GM06990 (cell line): ENCODE results near the gene OPRD1.
"Not testable (repeated sequence)": the region's sequence is repeated elsewhere in the genome, so short reads cannot be mapped to it uniquely, and the experiment has no call there.

Source experiments
- DNase-seq: peaks from one replicate; pipeline ENCODE4 v3.0.0-alpha.2; 2011; ENCODE audit not compliant: insufficient read length; ENCODE audit errors: extremely low read depth
- H3K27me3 ChIP-seq: replicated peaks from 2 replicates; pipeline ENCODE4 v1.6.0; 2011; ENCODE audit warnings: low read length; ENCODE audit not compliant: control insufficient read depth, insufficient read depth
- H3K36me3 ChIP-seq: 2 replicates; pipeline ENCODE4 v1.5.1; 2011; ENCODE audit warnings: low read length; ENCODE audit not compliant: control insufficient read depth, insufficient read depth
- H3K4me3 ChIP-seq: replicated peaks from 2 replicates; pipeline ENCODE4 v1.5.1; 2011; ENCODE audit warnings: low read depth, mild to moderate bottlenecking, control low read depth, low read length
- TF ChIP-seq, protein P1 (sequence below): IDR thresholded peaks from 2 replicates; pipeline ENCODE4 v1.5.1; 2011; ENCODE audit warnings: low read length, control low read depth, mild to moderate bottlenecking, inconsistent platforms; ENCODE audit not compliant: insufficient read depth, poor library complexity, severe bottlenecking

Gene OPRD1

DNA sequence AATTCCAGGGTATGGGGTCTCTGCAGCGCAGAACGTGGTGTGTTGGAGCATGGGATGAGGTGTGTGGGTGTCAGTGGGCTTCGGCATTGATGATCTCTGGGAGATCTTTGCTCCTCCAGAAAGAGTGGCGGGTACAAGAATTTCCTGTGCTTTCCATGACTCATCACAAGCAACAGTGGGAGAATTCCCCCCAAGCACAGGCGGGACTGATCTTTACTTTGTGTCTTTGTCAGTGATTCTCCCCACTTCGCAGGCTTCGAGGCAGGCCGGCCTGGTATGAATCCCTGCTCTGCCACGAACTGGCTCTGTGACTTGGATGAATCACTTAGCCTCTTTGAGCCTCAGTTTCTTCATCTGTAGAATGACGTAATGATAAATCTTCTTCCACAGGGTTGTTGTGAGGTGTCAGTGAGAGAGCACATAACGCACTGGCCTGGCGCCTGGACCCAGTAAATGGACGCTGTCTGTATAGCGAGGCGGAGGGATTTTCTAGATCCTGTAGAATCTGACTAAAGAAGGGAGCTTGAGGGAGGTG, 2.0 kb downstream of the OPRD1 start:
- no peaks in the 10 kb centered on the region; the same call in 1 of the 2 replicates for H3K27me3 ChIP-seq
- DNase-seq, result no peak
- H3K4me3 ChIP-seq, result no peak overlapping the region
- TF ChIP-seq, protein P1, sequence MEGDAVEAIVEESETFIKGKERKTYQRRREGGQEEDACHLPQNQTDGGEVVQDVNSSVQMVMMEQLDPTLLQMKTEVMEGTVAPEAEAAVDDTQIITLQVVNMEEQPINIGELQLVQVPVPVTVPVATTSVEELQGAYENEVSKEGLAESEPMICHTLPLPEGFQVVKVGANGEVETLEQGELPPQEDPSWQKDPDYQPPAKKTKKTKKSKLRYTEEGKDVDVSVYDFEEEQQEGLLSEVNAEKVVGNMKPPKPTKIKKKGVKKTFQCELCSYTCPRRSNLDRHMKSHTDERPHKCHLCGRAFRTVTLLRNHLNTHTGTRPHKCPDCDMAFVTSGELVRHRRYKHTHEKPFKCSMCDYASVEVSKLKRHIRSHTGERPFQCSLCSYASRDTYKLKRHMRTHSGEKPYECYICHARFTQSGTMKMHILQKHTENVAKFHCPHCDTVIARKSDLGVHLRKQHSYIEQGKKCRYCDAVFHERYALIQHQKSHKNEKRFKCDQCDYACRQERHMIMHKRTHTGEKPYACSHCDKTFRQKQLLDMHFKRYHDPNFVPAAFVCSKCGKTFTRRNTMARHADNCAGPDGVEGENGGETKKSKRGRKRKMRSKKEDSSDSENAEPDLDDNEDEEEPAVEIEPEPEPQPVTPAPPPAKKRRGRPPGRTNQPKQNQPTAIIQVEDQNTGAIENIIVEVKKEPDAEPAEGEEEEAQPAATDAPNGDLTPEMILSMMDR, result no peak
- no peaks in the 10 kb centered on the region for H3K36me3 ChIP-seq

DNA sequence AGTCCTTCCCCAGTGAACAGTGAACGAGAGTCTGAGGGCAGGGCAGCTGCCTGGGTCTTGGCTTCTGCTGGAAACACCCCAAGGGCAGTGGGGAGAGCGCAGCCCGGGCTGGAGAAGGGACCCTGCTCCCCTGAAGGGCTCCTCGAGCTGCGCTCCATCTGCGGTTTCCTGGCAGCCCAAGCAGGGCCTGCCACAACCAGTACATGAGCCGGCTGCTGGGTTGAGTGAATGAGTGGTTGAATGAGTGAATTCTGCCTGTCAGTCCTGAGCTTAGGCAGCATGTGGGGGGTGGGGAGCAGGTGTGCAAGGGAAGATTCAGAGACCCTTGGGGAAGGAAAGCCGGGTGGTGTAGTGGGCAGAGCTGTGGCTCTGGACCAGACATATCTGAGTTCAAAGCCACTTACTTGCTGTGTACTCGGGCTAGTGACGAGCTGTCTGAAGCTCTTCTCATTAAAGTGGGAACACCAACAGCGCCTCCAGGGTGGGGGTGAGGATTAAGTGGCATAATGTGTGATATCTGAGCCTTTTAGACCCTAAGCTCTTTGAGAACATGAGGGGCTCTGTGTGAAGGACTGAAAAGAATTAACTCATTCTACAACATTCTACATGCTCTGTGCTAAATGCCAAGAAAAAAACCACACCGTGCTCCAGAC, 3.7 kb downstream of the OPRD1 start:
- H3K27me3 ChIP-seq, result no peaks in the 10 kb centered on the region; the same call in 1 of the 2 replicates
- H3K4me3 ChIP-seq, result no peak overlapping the region
- no peaks in the 10 kb centered on the region for H3K36me3 ChIP-seq
- TF ChIP-seq, protein P1, result no peak
- DNase-seq, result no peak

- TF ChIP-seq, protein P1, result no peak
- no peak for DNase-seq
- H3K27me3 ChIP-seq, result no peaks in the 10 kb centered on the region
- H3K36me3 ChIP-seq, result no peaks in the 10 kb centered on the region
- no peak overlapping the region for H3K4me3 ChIP-seq
Measured at GRCh38 chr1:28817133-28817532, 5.2 kb downstream of the OPRD1 start.

- Histone ChIP-seq H3K36me3 (no peaks in the 10 kb centered on the region), H3K4me3 (no peak overlapping the region), H3K27me3 (no peaks in the 10 kb centered on the region)
- no peak for DNase-seq
- TF ChIP-seq, protein P1, result no peak
Measured at GRCh38 chr1:28819020-28819419, 7.0 kb downstream of the OPRD1 start.

DNA sequence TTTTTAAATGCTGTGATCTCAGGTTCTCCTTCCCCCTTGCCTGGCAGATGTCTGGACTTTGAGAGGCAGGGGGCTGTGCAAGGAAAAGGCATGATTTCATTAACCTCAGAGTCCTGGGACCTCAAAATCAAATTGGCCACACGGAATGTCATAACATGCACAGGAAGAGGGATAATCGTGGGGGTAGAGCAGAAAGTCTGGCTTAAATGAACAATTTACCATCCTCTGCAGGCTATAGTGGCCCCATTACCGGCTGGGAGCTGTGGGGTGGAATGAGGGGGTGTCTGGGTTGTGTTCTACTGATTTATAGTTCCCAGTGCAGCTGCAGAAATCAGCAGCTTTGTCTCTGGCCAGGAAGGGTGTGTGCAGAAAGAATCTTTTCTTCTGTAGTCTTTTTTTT, 10.8 kb downstream of the OPRD1 start:
- H3K27me3 ChIP-seq, result no peaks in the 10 kb centered on the region
- no peak for DNase-seq
- TF ChIP-seq, protein P1, result no peak
- H3K36me3 ChIP-seq, result no peaks in the 10 kb centered on the region
- H3K4me3 ChIP-seq, result no peak overlapping the region

- DNase-seq, H3K36me3 ChIP-seq: not testable (repeated sequence)
Measured at GRCh38 chr1:28824061-28824460, 12.1 kb downstream of the OPRD1 start.

GRCh38 chr1:28828227-28828858, 16.4 kb downstream of the OPRD1 start:
- H3K4me3 ChIP-seq, H3K27me3 ChIP-seq, H3K36me3 ChIP-seq, DNase-seq: not testable (repeated sequence)

More at GRCh38 chr1:28824061-28824460, 12.1 kb downstream of the OPRD1 start:
- H3K4me3 ChIP-seq, H3K27me3 ChIP-seq: not testable (repeated sequence)
